Measurements from ENCODE around the gene FBXO47. TPM values are rescaled to one million over a fixed set of nuclear protein-coding genes. Genes with fewer than 3 reads are reported as not detected.
"Not testable (repeated sequence)": the region's sequence is repeated elsewhere in the genome, so short reads cannot be mapped to it uniquely, and the experiment has no call there.

The FBXO47 gene
- total and polyA plus RNA-seq, 12 donors = not detected

- DNase-seq = no peak
- no peaks in the 10 kb centered on the region for H3K27me3 ChIP-seq
- no peaks in the 10 kb centered on the region for H3K9me3 ChIP-seq (replicated peaks in 1 of 3)
- intact Hi-C loops (cut with DNase I) = no loop called here
- 83 to 87% (median 83%) methylated on average over 5 of the region's 5 CpGs for WGBS, 4 donors
- H3K4me1 ChIP-seq (replicated peaks in 1 of 2) = no peaks in the 10 kb centered on the region
- H3K4me3 ChIP-seq = no peak overlapping the region
- H3K36me3 ChIP-seq (replicated peaks in 1 of 2) = no peaks in the 10 kb centered on the region
- TF ChIP-seq CTCF (IDR thresholded peaks at IDR 0.05) (no peak), POLR2A (IDR thresholded peaks at IDR 0.05) (no peak)
- no peak overlapping the region for H3K27ac ChIP-seq
Observed at GRCh38 chr17:38960402-38960801, 6.8 kb downstream of the FBXO47 start.

GRCh38 chr17:38959508-38959907 lies 7.7 kb downstream of the FBXO47 start:
- no peak for DNase-seq
- H3K27me3 ChIP-seq = no peaks in the 10 kb centered on the region
- no peak overlapping the region for H3K4me3 ChIP-seq
- H3K27ac ChIP-seq = no peak overlapping the region
- WGBS, 4 donors = 70 to 83% (median 77%) methylated on average over 3 of the region's 3 CpGs
- no peak for TF ChIP-seq CTCF (IDR thresholded peaks at IDR 0.05)
- no peak for TF ChIP-seq POLR2A (IDR thresholded peaks at IDR 0.05)
- intact Hi-C loops (cut with DNase I) = no loop called here
- no peaks in the 10 kb centered on the region for H3K9me3 ChIP-seq (replicated peaks in 1 of 3)
- H3K4me1 ChIP-seq (replicated peaks in 1 of 2) = no peaks in the 10 kb centered on the region
- no peaks in the 10 kb centered on the region for H3K36me3 ChIP-seq (replicated peaks in 1 of 2)

GRCh38 chr17:38958756-38959155 lies 8.4 kb downstream of the FBXO47 start:
- no peak overlapping the region for H3K4me3 ChIP-seq
- H3K4me1 ChIP-seq (replicated peaks in 1 of 2) = no peaks in the 10 kb centered on the region
- H3K9me3 ChIP-seq (replicated peaks in 1 of 3) = no peaks in the 10 kb centered on the region
- no peak overlapping the region for H3K27ac ChIP-seq
- DNase-seq = no peak
- TF ChIP-seq POLR2A (IDR thresholded peaks at IDR 0.05) (no peak), CTCF (IDR thresholded peaks at IDR 0.05) (no peak)
- no peaks in the 10 kb centered on the region for H3K36me3 ChIP-seq (replicated peaks in 1 of 2)
- no peaks in the 10 kb centered on the region for H3K27me3 ChIP-seq
- intact Hi-C loops (cut with DNase I) = no loop called here

- Histone ChIP-seq H3K4me1 (replicated peaks in 1 of 2) (no peaks in the 10 kb centered on the region), H3K27ac (no peak overlapping the region), H3K4me3 (no peak overlapping the region), H3K27me3 (no peaks in the 10 kb centered on the region), H3K36me3 (replicated peaks in 1 of 2) (no peaks in the 10 kb centered on the region), H3K9me3 (replicated peaks in 1 of 3) (no peaks in the 10 kb centered on the region)
- TF ChIP-seq POLR2A (IDR thresholded peaks at IDR 0.05) = no peak
- TF ChIP-seq CTCF (IDR thresholded peaks at IDR 0.05) = no peak
- intact Hi-C loops (cut with DNase I) = no loop called here
- 5 to 15% (median 7%) methylated on average over 1 of the region's 1 CpG for WGBS, 4 donors
- DNase-seq = no peak
Observed at GRCh38 chr17:38958326-38958725, 8.9 kb downstream of the FBXO47 start.

- H3K4me3 ChIP-seq; H3K4me1 ChIP-seq (replicated peaks in 1 of 2); intact Hi-C loops (cut with DNase I); H3K36me3 ChIP-seq (replicated peaks in 1 of 2); H3K27me3 ChIP-seq; DNase-seq; H3K9me3 ChIP-seq (replicated peaks in 1 of 3); H3K27ac ChIP-seq: not testable (repeated sequence)
- 87 to 92% (median 88%) methylated on average over 7 of the region's 7 CpGs for WGBS, 4 donors
Observed at GRCh38 chr17:38953800-38954199, 13.4 kb downstream of the FBXO47 start.

Measured in adrenal gland (tissue), 12 donors.